ENCODE data around the gene MBNL1. TPM values are rescaled to one million over a fixed set of nuclear protein-coding genes. Genes with fewer than 3 reads are reported as not detected.

MBNL1 gene
- total RNA-seq, 1 donor = 465 TPM

DNA sequence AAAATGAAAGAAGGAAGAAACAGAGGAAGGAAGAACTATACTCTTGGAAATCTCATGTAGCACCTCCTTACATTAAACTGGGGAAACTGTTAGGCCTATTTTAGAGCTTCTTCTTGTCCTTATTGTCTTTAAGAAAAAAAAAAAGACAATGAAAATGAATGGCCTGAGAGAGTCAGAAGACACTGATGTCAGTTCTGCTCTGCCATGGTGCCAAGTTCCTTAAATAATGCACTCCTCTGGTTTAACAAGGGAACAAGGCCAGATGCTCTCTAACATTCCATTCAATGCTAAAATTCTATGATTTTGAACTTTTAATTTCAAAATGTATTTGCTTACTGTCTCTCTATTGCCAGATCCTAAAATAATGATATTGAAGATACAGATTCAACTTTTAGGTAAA lies 4.4 kb upstream of the MBNL1 start:
- TF ChIP-seq, protein P1, sequence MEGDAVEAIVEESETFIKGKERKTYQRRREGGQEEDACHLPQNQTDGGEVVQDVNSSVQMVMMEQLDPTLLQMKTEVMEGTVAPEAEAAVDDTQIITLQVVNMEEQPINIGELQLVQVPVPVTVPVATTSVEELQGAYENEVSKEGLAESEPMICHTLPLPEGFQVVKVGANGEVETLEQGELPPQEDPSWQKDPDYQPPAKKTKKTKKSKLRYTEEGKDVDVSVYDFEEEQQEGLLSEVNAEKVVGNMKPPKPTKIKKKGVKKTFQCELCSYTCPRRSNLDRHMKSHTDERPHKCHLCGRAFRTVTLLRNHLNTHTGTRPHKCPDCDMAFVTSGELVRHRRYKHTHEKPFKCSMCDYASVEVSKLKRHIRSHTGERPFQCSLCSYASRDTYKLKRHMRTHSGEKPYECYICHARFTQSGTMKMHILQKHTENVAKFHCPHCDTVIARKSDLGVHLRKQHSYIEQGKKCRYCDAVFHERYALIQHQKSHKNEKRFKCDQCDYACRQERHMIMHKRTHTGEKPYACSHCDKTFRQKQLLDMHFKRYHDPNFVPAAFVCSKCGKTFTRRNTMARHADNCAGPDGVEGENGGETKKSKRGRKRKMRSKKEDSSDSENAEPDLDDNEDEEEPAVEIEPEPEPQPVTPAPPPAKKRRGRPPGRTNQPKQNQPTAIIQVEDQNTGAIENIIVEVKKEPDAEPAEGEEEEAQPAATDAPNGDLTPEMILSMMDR (IDR thresholded peaks at IDR 0.05; ENCODE audit: insufficient read depth, low read length) = no peak
- no peak overlapping the region for H3K4me3 ChIP-seq (ENCODE audit: low read depth, low read length)
- DNase-seq (ENCODE audit: low read depth) = peak; percentile 51

DNA sequence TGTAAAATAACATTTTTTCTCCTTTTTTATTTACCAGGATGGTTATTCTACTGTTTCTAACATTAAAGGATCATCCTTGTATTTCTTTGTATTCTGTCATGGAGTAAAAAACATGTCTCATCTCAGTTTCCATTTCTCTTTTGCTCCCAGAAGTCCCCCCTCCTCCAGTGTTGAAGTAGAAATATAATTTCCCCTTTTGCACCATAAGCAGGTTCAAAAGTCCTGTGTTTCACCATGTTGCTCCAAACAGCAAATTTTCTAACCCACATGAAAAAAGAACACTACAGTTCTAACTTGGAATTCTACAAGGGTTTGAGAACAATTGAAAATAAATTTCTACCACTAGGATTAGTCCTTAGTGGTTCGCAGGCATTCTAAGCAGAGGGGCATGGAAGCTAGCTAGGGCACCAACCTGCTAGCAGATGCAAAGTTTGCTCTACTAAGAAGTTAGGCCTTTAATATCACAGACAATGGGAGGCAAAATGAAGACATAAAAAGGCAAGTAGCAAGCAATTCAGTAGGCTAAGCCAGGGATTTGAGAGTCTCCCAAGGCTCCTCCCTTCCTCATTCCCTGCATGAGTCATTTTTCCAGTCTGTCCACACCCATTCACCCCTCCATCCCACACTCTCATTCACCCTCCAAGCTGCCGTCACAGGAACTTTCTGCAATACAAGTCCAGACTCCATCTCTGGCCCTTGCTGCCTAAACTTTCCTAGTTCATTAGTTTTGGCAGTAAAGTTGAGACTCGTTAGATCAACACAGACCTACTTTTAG lies 2.3 kb upstream of the MBNL1 start:
- TF ChIP-seq, protein P1 (IDR thresholded peaks at IDR 0.05; ENCODE audit: insufficient read depth, low read length) = peak; percentile 39
- DNase-seq (ENCODE audit: low read depth) = peak; percentile 99
- H3K4me3 ChIP-seq (ENCODE audit: low read depth, low read length) = peak overlapping the region; percentile 19

DNA sequence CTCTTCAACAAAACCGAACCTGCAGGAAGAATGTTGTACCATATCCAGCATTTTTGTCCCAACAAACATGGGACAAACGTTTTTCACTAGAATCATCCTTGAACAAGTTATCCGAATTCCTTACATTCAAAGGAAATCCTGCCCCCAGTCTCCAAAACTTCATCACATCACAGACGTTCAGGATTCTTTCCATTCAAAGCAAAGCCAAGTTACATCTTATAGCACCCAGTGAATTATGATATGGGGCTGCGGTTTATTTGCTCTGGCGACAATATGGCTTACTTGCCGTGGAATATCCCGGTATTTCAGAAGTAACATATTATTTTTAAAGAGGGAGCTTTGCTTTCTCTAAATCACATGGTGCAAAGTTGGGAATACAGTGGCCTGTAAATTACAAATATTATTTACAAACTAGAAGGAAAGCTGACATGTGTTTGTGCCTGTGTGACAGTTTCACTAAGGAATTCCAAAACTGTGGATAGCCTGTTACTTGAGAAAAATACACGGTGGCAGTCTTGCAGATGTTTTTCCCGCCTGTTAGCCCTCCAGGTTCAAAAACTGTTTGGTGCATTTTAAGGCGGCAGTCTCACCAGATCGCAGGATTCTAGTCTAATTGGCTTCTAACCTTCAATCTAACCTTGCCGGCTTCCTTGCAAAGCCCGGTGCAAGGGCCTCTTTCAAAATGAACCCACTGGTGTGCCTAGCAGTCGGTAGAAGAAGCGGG lies 736 bp upstream of the MBNL1 start:
- DNase-seq (ENCODE audit: low read depth) = peak; percentile 42
- H3K4me3 ChIP-seq (ENCODE audit: low read depth, low read length) = peak overlapping the region; percentile 74
- TF ChIP-seq, protein P1 (IDR thresholded peaks at IDR 0.05; ENCODE audit: insufficient read depth, low read length) = no peak

DNA sequence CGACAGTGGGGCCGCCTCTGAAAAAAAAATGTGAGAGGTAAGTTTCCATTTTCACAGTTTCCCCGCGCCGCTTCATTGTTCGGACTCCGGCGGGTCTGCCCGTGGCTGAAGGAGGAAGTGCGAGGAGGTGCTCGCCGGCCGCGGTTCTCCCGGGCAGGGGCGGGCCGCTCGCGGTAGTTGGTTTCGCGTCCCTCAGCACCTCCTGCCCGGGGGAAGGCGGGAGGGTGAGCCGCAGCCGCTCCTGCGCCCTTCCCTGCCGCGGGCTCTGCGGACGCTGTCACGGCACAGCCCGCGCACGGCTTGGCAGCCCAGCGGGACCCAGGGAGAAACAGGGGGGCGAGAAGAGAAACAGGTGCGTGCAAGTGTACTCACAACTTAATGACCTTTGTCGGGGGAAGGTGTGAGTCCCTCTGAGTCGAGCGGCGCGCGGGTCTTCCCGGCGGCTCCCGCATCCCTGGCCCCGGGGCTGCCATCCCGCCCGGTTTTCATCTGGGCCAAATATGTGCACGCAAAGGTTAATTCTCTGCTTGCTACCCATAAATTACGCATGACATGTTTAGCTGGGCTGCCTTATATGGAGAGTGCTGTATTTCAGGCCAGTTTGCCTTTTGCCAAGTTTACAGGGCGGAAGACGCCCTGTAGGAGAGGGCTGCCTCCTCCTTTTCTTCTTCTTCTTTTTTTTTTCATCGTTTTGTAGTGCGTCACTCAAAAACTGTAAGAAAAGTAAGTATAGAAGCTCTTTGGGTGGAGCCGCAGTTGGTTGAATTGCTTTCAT lies 514 bp downstream of the MBNL1 start:
- H3K4me3 ChIP-seq (ENCODE audit: low read depth, low read length) = peak overlapping the region; percentile 74
- TF ChIP-seq, protein P1 (IDR thresholded peaks at IDR 0.05; ENCODE audit: insufficient read depth, low read length) = no peak
- DNase-seq (ENCODE audit: low read depth) = peak; percentile 97

DNA sequence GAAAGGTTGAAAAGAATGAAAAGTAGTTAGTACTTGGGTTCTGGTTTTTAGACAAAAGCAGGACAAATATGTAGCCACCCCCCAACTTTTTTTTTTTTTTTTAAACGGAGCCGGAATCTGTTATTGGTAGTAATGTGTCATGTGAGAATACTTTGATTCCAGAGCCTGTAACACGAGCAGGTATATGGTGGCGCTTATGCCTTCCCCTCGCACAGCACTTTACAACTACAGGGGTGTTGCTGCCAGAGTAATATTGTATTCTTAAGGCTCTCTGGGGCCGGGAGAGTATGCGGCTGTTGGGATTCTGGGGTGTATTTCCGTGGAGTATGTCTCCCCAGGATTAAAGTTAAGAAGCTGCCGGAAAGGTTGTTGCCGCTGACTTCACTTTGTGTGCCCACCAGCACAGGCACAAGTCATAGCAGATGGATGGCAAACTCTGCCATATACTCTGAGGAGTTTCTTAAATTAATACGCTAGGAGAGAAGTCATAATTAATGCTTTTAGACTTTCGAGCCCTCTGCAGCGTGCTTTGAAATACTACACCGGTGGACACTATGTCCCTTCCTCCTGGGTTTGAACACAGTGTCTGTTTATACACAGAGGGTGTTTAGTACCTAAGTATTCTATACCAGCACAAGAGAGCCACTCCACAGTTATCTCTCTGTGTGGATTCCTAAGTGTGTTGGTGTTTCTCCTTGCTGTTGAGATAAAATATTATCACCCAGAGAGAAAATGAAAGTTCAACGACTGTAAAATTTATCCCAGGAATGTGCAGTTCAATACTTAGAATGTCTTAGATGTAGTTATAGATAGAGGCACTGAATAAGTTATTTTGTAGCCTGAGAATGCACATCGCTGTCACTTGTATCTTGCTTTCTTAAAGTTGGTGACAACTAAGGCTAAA lies 1.4 kb downstream of the MBNL1 start:
- TF ChIP-seq, protein P1 (IDR thresholded peaks at IDR 0.05; ENCODE audit: insufficient read depth, low read length) = no peak
- peak overlapping the region; percentile 74 for H3K4me3 ChIP-seq (ENCODE audit: low read depth, low read length)
- peak; percentile 47 for DNase-seq (ENCODE audit: low read depth)

DNA sequence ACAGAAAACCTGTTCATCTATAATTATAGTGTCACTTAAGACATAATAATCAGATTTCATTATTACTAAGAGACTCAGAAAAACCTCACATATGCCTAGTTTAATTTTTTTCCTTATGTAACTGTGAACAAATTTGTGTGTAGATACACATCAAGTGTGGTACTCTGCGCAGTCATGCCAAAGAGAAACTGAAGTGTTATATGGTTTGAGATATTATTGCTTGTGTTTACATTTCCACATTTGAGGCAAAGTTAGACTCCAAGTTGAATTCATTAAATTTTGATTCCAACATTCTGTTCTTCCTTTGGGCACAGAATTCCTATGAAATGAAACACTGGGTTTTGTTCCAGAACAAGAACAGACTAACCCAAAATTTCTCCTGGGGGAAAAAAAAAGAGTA lies 2.2 kb downstream of the MBNL1 start:
- peak; percentile 42 for DNase-seq (ENCODE audit: low read depth)
- peak overlapping the region; percentile 74 for H3K4me3 ChIP-seq (ENCODE audit: low read depth, low read length)
- TF ChIP-seq, protein P1 (IDR thresholded peaks at IDR 0.05; ENCODE audit: insufficient read depth, low read length) = no peak

Measured in fibroblast of the aortic adventitia (primary cell).